IPS DF 19.7 (cell line): ENCODE results near the gene SERPINA10.
"Not testable (repeated sequence)": the region's sequence is repeated elsewhere in the genome, so short reads cannot be mapped to it uniquely, and the experiment has no call there.

Experiments
- DNase-seq: peaks from one replicate; pipeline ENCODE4 v3.0.0-alpha.2; 2013; ENCODE audit warnings: low read depth, low spot score

The SERPINA10 gene

GRCh38 chr14:94284221-94284620 lies 8.8 kb downstream of the SERPINA10 start:
- no peak for DNase-seq

- no peak for DNase-seq
These were observed 9.9 kb downstream of the SERPINA10 start for GRCh38 chr14:94282991-94283723.

GRCh38 chr14:94278731-94279130 lies 14.3 kb downstream of the SERPINA10 start:
- DNase-seq, result no peak

- DNase-seq, result not testable (repeated sequence)
These were observed 16.0 kb downstream of the SERPINA10 start for GRCh38 chr14:94276898-94277561.

- DNase-seq, result no peak
These were observed 23.9 kb downstream of the SERPINA10 start for GRCh38 chr14:94269156-94269555.

DNA sequence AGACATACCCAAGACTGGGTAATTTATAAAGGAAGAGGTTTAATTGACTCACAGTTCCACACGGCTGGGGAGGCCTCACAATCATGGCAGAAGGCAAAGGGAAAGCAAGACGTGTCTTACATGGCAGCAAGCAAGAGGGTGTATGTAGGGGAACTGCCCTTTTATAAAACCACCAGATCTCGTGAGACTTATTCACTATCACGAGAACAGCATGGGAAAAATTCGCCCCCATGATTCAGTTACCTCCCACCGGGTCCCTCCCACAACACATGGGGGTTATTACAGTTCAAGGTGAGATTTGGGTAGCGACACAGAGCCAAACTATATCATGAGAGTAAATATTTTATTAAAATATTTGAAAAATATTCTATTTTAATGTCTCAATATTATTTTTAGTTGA lies 24.5 kb downstream of the SERPINA10 start:
- not testable (repeated sequence) for DNase-seq

GRCh38 chr14:94267352-94267751 lies 25.7 kb downstream of the SERPINA10 start:
- DNase-seq, result no peak

GRCh38 chr14:94264195-94264594 lies 28.9 kb downstream of the SERPINA10 start:
- not testable (repeated sequence) for DNase-seq

GRCh38 chr14:94244182-94244581 lies 48.9 kb downstream of the SERPINA10 start:
- no peak for DNase-seq

DNA sequence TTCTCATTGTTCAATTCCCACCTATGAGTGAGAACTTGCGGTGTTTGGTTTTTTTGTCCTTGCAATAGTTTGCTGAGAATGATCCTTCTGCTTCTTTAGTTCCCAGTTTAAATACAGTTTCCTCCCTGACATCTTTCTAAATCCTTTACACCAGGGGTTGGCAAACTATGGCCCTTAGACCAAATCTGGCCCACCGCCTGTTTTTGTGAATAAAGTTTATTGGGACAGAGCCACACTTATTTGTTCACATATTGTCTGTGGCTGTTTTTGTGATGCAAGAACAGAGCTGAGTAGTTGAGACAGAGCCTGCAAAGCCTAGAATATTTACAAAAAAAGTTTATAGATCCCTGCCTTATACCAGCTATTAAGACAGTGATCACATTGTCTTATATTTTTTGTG lies 53.7 kb downstream of the SERPINA10 start:
- DNase-seq, result no peak

GRCh38 chr14:94237983-94238382 lies 55.1 kb downstream of the SERPINA10 start:
- no peak for DNase-seq

DNA sequence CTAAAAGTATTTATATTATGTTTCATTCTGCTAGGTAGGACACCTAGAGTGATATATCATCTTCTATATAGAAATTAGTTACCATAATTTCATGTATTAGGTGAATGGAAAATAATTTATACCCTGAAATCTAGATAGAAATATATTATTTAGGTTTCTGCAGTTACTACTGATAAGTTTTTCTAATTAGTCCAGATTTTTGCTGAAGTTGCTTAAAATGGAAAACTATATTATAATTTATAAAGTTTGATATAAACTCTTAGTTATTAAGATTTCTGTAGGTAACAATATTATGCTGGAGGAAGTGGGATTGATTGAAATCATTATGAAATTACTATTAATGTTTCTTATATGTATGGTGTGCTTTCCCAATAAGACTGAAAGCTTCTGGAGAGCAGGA lies 56.0 kb downstream of the SERPINA10 start:
- no peak for DNase-seq
